Measurements from ENCODE around the gene IER5L. TPM values are rescaled to one million over a fixed set of nuclear protein-coding genes. Genes with fewer than 3 reads are reported as not detected.

Gene IER5L
- total and polyA plus RNA-seq, 10 donors = 3.9 to 14.0 (median 8.2) TPM

- WGBS, 5 donors = 46 to 97% (median 60%) methylated on average over 2 of the region's 2 CpGs
- no peaks in the 10 kb centered on the region for H3K36me3 ChIP-seq
- TF ChIP-seq POLR2A (IDR thresholded peaks at IDR 0.05) (no peak), CTCF (IDR thresholded peaks at IDR 0.05 in 8 of 11, conservative IDR thresholded peaks at IDR 0.05 in 3 of 11) (no peak), POLR2AphosphoS5 (IDR thresholded peaks at IDR 0.05) (no peak)
- H3K4me3 ChIP-seq = no peak overlapping the region
- peaks cover 0 to 33% (median 16%) of the 10 kb centered on the region in 6 donors for H3K4me1 ChIP-seq
- H3K9me3 ChIP-seq = no peaks in the 10 kb centered on the region
- intact Hi-C loops (cut with DNase I; ENCODE audit: low total_unique reads) = no loop called here
- H3K27ac ChIP-seq = no peak overlapping the region
- no peak for DNase-seq
- no peaks in the 10 kb centered on the region for H3K27me3 ChIP-seq (replicated peaks in 1 of 7)
These were observed 28.3 kb upstream of the IER5L start for GRCh38 chr9:129206401-129206800.

- Histone ChIP-seq H3K4me3 (no peak overlapping the region), H3K4me1 (peaks cover 0 to 33% (median 16%) of the 10 kb centered on the region in 6 donors), H3K36me3 (no peaks in the 10 kb centered on the region), H3K27ac (no peak overlapping the region), H3K27me3 (replicated peaks in 1 of 7) (no peaks in the 10 kb centered on the region), H3K9me3 (peaks cover 0 to 4% (median 0%) of the 10 kb centered on the region in 8 donors)
- intact Hi-C loops (cut with DNase I; ENCODE audit: low total_unique reads) = no loop called here
- 92 to 94% (median 94%) methylated on average over 6 to 7 of the region's 7 CpGs for WGBS, 5 donors
- TF ChIP-seq CTCF (IDR thresholded peaks at IDR 0.05 in 8 of 11, conservative IDR thresholded peaks at IDR 0.05 in 3 of 11) = no peak
- TF ChIP-seq POLR2AphosphoS5 (IDR thresholded peaks at IDR 0.05) = no peak
- TF ChIP-seq POLR2A (IDR thresholded peaks at IDR 0.05) = no peak
- no peak for DNase-seq
These were observed 26.8 kb upstream of the IER5L start for GRCh38 chr9:129204840-129205239.

GRCh38 chr9:129203556-129203909 is 25.5 kb upstream of the IER5L start:
- WGBS, 5 donors = 72 to 80% (median 76%) methylated on average over 10 to 11 of the region's 11 CpGs
- no peaks in the 10 kb centered on the region for H3K36me3 ChIP-seq
- H3K4me1 ChIP-seq = peaks cover 0 to 32% (median 12%) of the 10 kb centered on the region in 6 donors
- no peak for DNase-seq
- peaks cover 0 to 4% (median 0%) of the 10 kb centered on the region in 8 donors for H3K9me3 ChIP-seq
- intact Hi-C loops (cut with DNase I; ENCODE audit: low total_unique reads) = no loop called here
- peak overlapping the region in 6 of 8 donors; percentile 42 to 81 (median 52) for H3K4me3 ChIP-seq
- H3K27ac ChIP-seq = peak overlapping the region in 5 of 8 donors; percentile 87 to 95 (median 90)
- no peak for TF ChIP-seq POLR2A (IDR thresholded peaks at IDR 0.05)
- TF ChIP-seq CTCF (IDR thresholded peaks at IDR 0.05 in 8 of 11, conservative IDR thresholded peaks at IDR 0.05 in 3 of 11) = no peak
- no peak for TF ChIP-seq POLR2AphosphoS5 (IDR thresholded peaks at IDR 0.05)
- H3K27me3 ChIP-seq (replicated peaks in 1 of 7) = peaks cover 0 to 5% (median 0%) of the 10 kb centered on the region in 7 donors

GRCh38 chr9:129202613-129203555 is 24.8 kb upstream of the IER5L start:
- DNase-seq = peak; percentile 96
- WGBS, 5 donors = 6 to 10% (median 8%) methylated on average over 34 to 57 of the region's 57 CpGs
- Histone ChIP-seq H3K4me1 (peaks cover 0 to 32% (median 14%) of the 10 kb centered on the region in 6 donors), H3K4me3 (peak overlapping the region; percentile 39 to 81 (median 52)), H3K9me3 (peaks cover 0 to 4% (median 0%) of the 10 kb centered on the region in 8 donors), H3K27ac (peak overlapping the region; percentile 87 to 95 (median 90)), H3K27me3 (replicated peaks in 1 of 7) (peaks cover 0 to 11% (median 0%) of the 10 kb centered on the region in 7 donors), H3K36me3 (no peaks in the 10 kb centered on the region)
- intact Hi-C loops (cut with DNase I; ENCODE audit: low total_unique reads) = no loop called here
- TF ChIP-seq CTCF (IDR thresholded peaks at IDR 0.05 in 8 of 11, conservative IDR thresholded peaks at IDR 0.05 in 3 of 11) (peak in 1 of 11 experiments; percentile 13), POLR2A (IDR thresholded peaks at IDR 0.05) (no peak), POLR2AphosphoS5 (IDR thresholded peaks at IDR 0.05) (peak; percentile 79 to 90 (median 83))
